ENCODE results near the gene MAGEA10.
"Not testable (repeated sequence)": the region's sequence is repeated elsewhere in the genome, so short reads cannot be mapped to it uniquely, and the experiment has no call there.

Gene MAGEA10

DNA sequence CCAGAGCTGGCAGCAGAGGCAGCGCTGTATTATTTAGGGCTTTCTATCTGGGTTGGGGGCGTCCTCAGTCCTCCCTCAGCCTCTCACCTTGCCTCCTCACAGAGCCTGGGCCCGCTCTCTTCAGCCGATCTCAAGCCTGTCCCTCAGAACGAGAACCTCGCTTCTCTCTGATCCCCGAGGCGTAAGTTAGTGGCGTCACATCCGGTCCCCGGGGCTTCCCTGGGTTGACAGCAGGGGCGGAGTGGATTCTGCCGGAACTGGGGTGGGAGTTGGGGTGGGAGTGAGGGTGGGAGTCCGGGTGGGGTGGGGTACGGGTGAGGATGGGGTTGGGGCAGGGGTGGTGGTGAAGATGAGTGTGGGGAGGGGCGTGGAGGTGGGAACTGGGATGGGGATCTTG is at the start of gene MAGEA10:
Gene MAGEA10, minus strand, starts transcription at position 190 of the 397 bp plus-strand sequence. CDS start 2,957 bp downstream, outside the sequence.
- DNase-seq (ENCODE audit: low read depth in 2 of 2), result no peak

GRCh38 chrX:152177497-152178269 is 39.3 kb upstream of the MAGEA10 start:
- no peak for DNase-seq (ENCODE audit: low read depth in 2 of 2)

GRCh38 chrX:152177052-152177451 is 38.7 kb upstream of the MAGEA10 start:
- no peak for DNase-seq (ENCODE audit: low read depth in 2 of 2)

DNA sequence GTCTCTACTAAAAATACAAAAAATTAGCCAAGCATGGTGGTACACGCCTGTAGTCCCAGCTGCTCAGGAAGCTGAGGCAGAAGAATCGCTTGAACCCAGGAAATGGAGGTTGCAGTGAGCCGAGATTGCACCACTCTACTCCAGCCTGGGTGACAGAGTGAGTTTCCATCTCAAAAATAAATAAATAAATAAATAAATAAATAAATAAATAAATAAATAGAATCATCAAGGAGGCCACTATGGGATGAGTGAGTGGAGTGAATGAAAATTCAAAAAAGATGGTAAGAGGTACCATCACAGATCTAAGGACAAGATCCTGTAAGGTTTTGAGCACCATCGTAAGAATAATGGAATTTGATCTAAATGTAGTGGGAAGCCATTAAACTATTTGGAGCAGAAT is 37.5 kb upstream of the MAGEA10 start:
- DNase-seq (ENCODE audit: low read depth in 2 of 2), result not testable (repeated sequence)

DNA sequence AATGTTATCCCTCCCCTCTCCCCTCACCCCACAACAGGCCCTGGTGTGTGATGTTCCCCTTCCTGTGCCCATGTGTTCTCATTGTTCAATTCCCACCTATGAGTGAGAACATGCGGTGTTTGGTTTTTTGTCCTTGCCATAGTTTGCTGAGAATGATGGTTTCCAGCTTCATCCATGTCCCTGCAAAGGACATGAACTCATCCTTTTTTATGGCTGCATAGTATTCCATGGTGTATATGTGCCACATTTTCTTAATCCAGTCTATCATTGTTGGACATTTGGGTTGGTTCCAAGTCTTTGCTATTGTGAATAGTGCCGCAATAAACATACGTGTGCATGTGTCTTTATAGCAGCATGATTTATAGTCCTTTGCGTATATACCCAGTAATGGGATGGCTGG is 35.5 kb upstream of the MAGEA10 start:
- not testable (repeated sequence) for DNase-seq (ENCODE audit: low read depth in 2 of 2)

GRCh38 chrX:152170621-152171020 is 32.2 kb upstream of the MAGEA10 start:
- no peak for DNase-seq (ENCODE audit: low read depth in 2 of 2)

DNA sequence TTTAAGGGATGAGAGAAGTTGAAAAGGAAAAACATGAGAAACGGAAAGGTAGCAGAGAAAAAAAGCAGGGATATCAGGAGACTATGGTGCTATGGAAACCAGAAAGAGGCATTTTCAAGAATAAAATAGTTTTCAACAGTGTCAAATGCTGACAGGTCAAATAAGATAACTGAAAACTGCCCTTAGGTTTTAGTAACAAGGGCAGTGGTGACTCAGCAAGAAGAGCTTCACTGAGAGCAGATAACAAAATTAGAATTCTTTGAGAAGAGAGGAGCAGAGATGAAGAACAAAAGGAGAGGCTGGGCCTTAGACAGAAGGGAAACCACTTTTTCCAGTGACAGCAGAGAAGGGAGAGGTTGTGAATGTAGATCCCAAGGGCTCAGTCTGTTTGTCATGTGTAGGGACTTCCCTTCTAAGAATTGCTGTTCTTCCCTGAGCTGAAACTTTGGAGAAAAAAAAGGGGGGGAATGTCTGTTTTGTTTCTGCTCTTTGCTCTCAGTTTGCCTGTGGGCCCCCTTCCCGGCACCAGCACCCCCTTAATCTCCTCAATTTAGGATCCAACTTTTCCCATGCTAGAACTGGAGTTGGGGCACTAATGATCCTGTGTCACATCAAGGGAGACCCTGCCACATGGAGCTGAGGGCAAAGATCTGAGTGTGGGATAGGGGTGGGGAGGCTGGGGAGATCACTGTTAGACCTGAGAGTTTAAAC is 26.8 kb upstream of the MAGEA10 start:
- no peak for DNase-seq (ENCODE audit: low read depth in 2 of 2)

DNA sequence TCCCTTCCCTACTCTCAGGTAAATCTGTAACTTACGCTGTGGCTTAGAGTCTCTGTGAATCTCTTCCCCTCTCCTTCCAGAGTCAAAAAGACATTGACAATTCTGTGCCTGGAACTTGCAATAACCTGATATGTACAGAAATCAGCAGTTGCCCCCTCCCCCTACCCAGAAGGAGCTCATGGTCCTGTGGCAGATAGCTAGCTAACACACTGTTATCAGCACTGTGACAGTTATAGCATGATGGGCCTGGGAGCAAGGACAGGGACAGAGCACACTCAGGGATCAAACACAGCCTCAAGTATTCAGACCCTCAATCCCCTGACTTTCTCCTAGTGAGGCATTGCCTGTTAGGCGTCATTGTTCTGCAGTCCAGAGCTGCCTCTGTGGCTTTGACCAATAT is 18.7 kb upstream of the MAGEA10 start:
- no peak for DNase-seq (ENCODE audit: low read depth in 2 of 2)

- no peak for DNase-seq (ENCODE audit: low read depth in 2 of 2)
Observed at GRCh38 chrX:152155766-152156310, 17.5 kb upstream of the MAGEA10 start.

DNA sequence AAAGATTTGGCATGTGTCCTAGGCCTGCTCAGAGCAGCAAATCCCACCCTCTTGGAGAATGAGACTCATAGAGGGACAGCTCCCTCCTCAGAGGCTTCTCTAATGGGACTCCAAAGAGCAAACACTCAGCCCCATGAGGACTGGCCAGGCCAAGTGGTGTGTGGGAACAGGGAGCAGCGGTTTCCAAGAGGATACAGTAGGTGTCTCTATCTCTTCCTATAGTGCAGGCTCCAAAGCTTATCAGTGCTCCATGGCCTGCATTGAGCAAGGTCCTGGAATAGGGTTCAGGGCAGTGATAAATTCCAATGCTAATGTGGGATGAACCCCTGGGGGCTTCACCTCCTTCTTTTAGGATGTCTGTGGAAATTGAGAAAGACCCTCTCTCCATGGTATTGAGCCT is 15.7 kb upstream of the MAGEA10 start:
- DNase-seq (ENCODE audit: low read depth in 2 of 2), result no peak

- no peak for DNase-seq (ENCODE audit: low read depth in 2 of 2)
Observed at GRCh38 chrX:152151256-152151655, 12.9 kb upstream of the MAGEA10 start.

- DNase-seq (ENCODE audit: low read depth in 2 of 2), result no peak
Observed at GRCh38 chrX:152149648-152150047, 11.3 kb upstream of the MAGEA10 start.

DNA sequence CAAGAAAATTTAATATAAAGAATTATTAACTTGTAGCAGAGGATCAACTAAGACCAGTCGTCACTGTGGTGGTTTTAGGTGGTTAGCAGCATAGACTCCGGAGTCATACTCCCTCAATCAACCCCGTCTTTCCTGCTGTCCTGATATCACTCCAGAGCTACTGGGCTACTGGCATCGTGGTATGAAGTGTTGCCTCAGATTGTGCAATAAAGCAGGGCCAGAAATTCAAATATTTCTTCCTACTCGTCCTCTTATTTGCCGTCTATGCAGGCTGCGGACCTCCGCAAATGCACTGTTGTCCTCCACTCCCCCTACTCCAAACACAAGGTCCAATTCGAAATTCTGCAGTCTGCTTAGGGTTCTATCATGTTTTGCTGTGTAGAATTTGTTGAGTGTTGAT is 1.2 kb upstream of the MAGEA10 start:
- DNase-seq (ENCODE audit: low read depth in 2 of 2), result no peak

GRCh38 chrX:152137771-152138387 is 498 bp downstream of the MAGEA10 start:
- DNase-seq (ENCODE audit: low read depth in 2 of 2), result no peak

GRCh38 chrX:152136312-152136711 is 2.1 kb downstream of the MAGEA10 start:
- no peak for DNase-seq (ENCODE audit: low read depth in 2 of 2)

GRCh38 chrX:152131525-152131924 is 6.9 kb downstream of the MAGEA10 start:
- DNase-seq (ENCODE audit: low read depth in 2 of 2), result no peak

- not testable (repeated sequence) for DNase-seq (ENCODE audit: low read depth in 2 of 2)
Observed at GRCh38 chrX:152129069-152129844, 9.1 kb downstream of the MAGEA10 start.

GRCh38 chrX:152117305-152117704 is 21.1 kb downstream of the MAGEA10 start:
- no peak for DNase-seq (ENCODE audit: low read depth in 2 of 2)

GRCh38 chrX:152108527-152108926 is 29.9 kb downstream of the MAGEA10 start:
- DNase-seq (ENCODE audit: low read depth in 2 of 2), result no peak

GRCh38 chrX:152103866-152104265 is 34.5 kb downstream of the MAGEA10 start:
- no peak for DNase-seq (ENCODE audit: low read depth in 2 of 2)

GRCh38 chrX:152086141-152086540 is 52.2 kb downstream of the MAGEA10 start:
- no peak for DNase-seq (ENCODE audit: low read depth in 2 of 2)

All from stimulated activated CD4-positive, alpha-beta T cell treated with anti-CD3 and anti-CD28 coated beads, Interleukin-1b, Interleukin-23, amount 100 ng/mL, for 4 hours (primary cell).